HL-60/S4 (cell line): ENCODE data around the gene COA3.

Experiments
- in situ Hi-C: fragments of 300-500 bp; cut with MboI; formaldehyde crosslinking; loops from 2 replicates; pipeline ENCODE4 v1.14.3; 2022; ENCODE audit warnings: low sequenced_read_pairs

COA3 gene

GRCh38 chr17:42759982-42760651 lies 38.4 kb downstream of the COA3 start:
- in situ Hi-C loops = no loop called here

- in situ Hi-C loops = no loop called here
Observed at GRCh38 chr17:42754782-42755181, 43.7 kb downstream of the COA3 start.

GRCh38 chr17:42751628-42752027 lies 46.9 kb downstream of the COA3 start:
- in situ Hi-C loops = no loop called here

GRCh38 chr17:42750739-42751344 lies 47.7 kb downstream of the COA3 start:
- in situ Hi-C loops = no loop called here

- in situ Hi-C loops = loop anchor here (25.0 kb wide), 1 partner anchor 188 kb away; no protein-coding TSS in a partner anchor
Observed at GRCh38 chr17:42748908-42749798, 49.4 kb downstream of the COA3 start.

GRCh38 chr17:42748202-42748907 lies 50.1 kb downstream of the COA3 start:
- in situ Hi-C loops = loop anchor here (25.0 kb wide), 1 partner anchor 189 kb away; no protein-coding TSS in a partner anchor
